Fibroblast of mammary gland (primary cell): ENCODE results near the gene CHCHD2.
"Not testable (repeated sequence)": the region's sequence is repeated elsewhere in the genome, so short reads cannot be mapped to it uniquely, and the experiment has no call there.

Experiments used
- DNase-seq: peaks from one replicate; pipeline ENCODE4 v3.0.0-alpha.2; 2010; ENCODE audit warnings: low read depth
- H3K4me3 ChIP-seq: 2 replicates; pipeline ENCODE4 v1.5.1; 2011; ENCODE audit warnings: low read depth, mild to moderate bottlenecking, low read length, moderate library complexity; ENCODE audit not compliant: control insufficient read depth
- CTCF ChIP-seq: conservative IDR thresholded peaks from 2 replicates; pipeline ENCODE4 v1.5.1; 2011; ENCODE audit warnings: low read depth, low read length, inconsistent platforms; ENCODE audit not compliant: control insufficient read depth, insufficient read depth

CHCHD2 gene

GRCh38 chr7:56092789-56093531 is 13.3 kb downstream of the CHCHD2 start, which contains the start of gene PHKG1:
Gene PHKG1 (minus strand): TSS chr7:56092952. CDS start chr7:56088941, 4,011 bp downstream.
- no peak within 1 kb of the TSS for H3K4me3 ChIP-seq
- peak; percentile 58 for TF ChIP-seq CTCF
- DNase-seq, result peak; percentile 91

GRCh38 chr7:56092388-56092787 is 13.9 kb downstream of the CHCHD2 start:
- DNase-seq, result not testable (repeated sequence)

GRCh38 chr7:56091591-56091990 is 14.7 kb downstream of the CHCHD2 start:
- no peak overlapping the region for H3K4me3 ChIP-seq
- no peak for DNase-seq
- no peak for TF ChIP-seq CTCF

More at GRCh38 chr7:56092388-56092787, 13.9 kb downstream of the CHCHD2 start:
- not testable (repeated sequence) for H3K4me3 ChIP-seq

- H3K4me3 ChIP-seq, result no peak overlapping the region
- DNase-seq, result no peak
- TF ChIP-seq CTCF, result no peak
These were observed 18.8 kb downstream of the CHCHD2 start for GRCh38 chr7:56087445-56087844.

GRCh38 chr7:56086761-56087160 is 19.5 kb downstream of the CHCHD2 start:
- no peak overlapping the region for H3K4me3 ChIP-seq
- TF ChIP-seq CTCF, result no peak
- no peak for DNase-seq

GRCh38 chr7:56083150-56083785 is 23.0 kb downstream of the CHCHD2 start:
- DNase-seq, result no peak
- H3K4me3 ChIP-seq, result no peak overlapping the region
- TF ChIP-seq CTCF, result no peak

GRCh38 chr7:56081626-56082340 is 24.5 kb downstream of the CHCHD2 start:
- DNase-seq, result no peak
- TF ChIP-seq CTCF, result no peak
- no peak overlapping the region for H3K4me3 ChIP-seq

GRCh38 chr7:56080726-56081435 is 25.4 kb downstream of the CHCHD2 start:
- not testable (repeated sequence) for H3K4me3 ChIP-seq, DNase-seq
